IMR-90 (cell line): ENCODE measurements around the gene LCE1D. TPM values are rescaled to one million over a fixed set of nuclear protein-coding genes. Genes with fewer than 3 reads are reported as not detected.

Experiments
- ATAC-seq: fragments of 200-7000 bp; cut with Tn5 transposase; 2 replicates; pipeline ENCODE4 v1.9.1; 2020; ENCODE audit warnings: low read depth, mild to moderate bottlenecking, moderate library complexity
- BruUV-seq: library from RNA; stranded (reverse); fragments of 400-500 nt; replicated peaks from 2 replicates; lab custom pipeline; 2021; lab: Mats Ljungman, UMichigan
- CTCF ChIA-PET: fragments of 300-600 bp; formaldehyde crosslinking; extraction: SDS; loops from one replicate; lab custom pipeline; 2021; ENCODE audit warnings: antibody characterized with exemption; lab: Yijun Ruan, JAX
- POLR2A ChIA-PET: fragments of 300-600 bp; sonication (Branson Sonifier 250); formaldehyde crosslinking; loops from one replicate; lab custom pipeline; 2022; ENCODE audit warnings: antibody characterized with exemption; ENCODE audit not compliant: unreplicated experiment; lab: Charles Lee
- DNase-seq: peaks from one replicate; pipeline ENCODE4 v3.0.0; 2013
- H2AFZ ChIP-seq: replicated peaks from 2 replicates; pipeline ENCODE3; 2013; ENCODE audit warnings: low read length, mild to moderate bottlenecking; ENCODE audit not compliant: poor library complexity
- H2AK5ac ChIP-seq: 2 replicates; pipeline ENCODE4 v1.6.1; 2013; ENCODE audit warnings: low read depth, low read length, inconsistent platforms
- H2AK9ac ChIP-seq: replicated peaks from 2 replicates; pipeline ENCODE3; 2013; ENCODE audit warnings: mild to moderate bottlenecking, low read depth, low read length, moderate library complexity; ENCODE audit not compliant: poor library complexity
- H2BK120ac ChIP-seq: 2 replicates; pipeline ENCODE4 v1.6.1; 2013; ENCODE audit warnings: low read depth, low read length, inconsistent platforms
- H2BK15ac ChIP-seq: 3 replicates; pipeline ENCODE4 v1.6.1; 2013; ENCODE audit warnings: low read depth, low read length, inconsistent platforms
- H2BK20ac ChIP-seq: 2 replicates; pipeline ENCODE4 v1.6.1; 2013; ENCODE audit warnings: low read depth, mild to moderate bottlenecking, inconsistent platforms, low read length, moderate library complexity
- H2BK5ac ChIP-seq: 2 replicates; pipeline ENCODE4 v1.6.1; 2013; ENCODE audit warnings: mild to moderate bottlenecking, low read depth, low read length, inconsistent platforms; ENCODE audit not compliant: poor library complexity, severe bottlenecking
- H3K14ac ChIP-seq: replicated peaks from 2 replicates; pipeline ENCODE4 v1.6.1; 2013; ENCODE audit warnings: low read depth, low read length, inconsistent platforms
- H3K18ac ChIP-seq: 2 replicates; pipeline ENCODE4 v1.6.1; 2013; ENCODE audit warnings: low read depth, low read length, control low read depth
- H3K23ac ChIP-seq: 2 replicates; pipeline ENCODE4 v1.6.1; 2013; ENCODE audit warnings: low read depth, low read length, inconsistent platforms
- H3K27ac ChIP-seq: 2 replicates; pipeline ENCODE4 v1.5.1; 2013; ENCODE audit warnings: mild to moderate bottlenecking, control low read depth, low read length; ENCODE audit not compliant: insufficient read depth
- H3K27me3 ChIP-seq: 2 replicates; pipeline ENCODE4 v1.6.1; 2013; ENCODE audit warnings: low read length; ENCODE audit not compliant: control insufficient read depth, insufficient read depth
- H3K36me3 ChIP-seq: 2 replicates; pipeline ENCODE4 v1.6.1; 2013; ENCODE audit warnings: low read length, mixed read lengths; ENCODE audit not compliant: control insufficient read depth, insufficient read depth
- H3K4ac ChIP-seq: 2 replicates; pipeline ENCODE4 v1.6.1; 2013; ENCODE audit warnings: low read depth, low read length, inconsistent platforms
- H3K4me1 ChIP-seq: 2 replicates; pipeline ENCODE4 v1.6.1; 2013; ENCODE audit warnings: low read length, mixed read lengths; ENCODE audit not compliant: control insufficient read depth, insufficient read depth
- H3K4me2 ChIP-seq: 2 replicates; pipeline ENCODE4 v1.6.1; 2013; ENCODE audit warnings: low read depth, mild to moderate bottlenecking, control low read depth, low read length, moderate library complexity
- H3K4me3 ChIP-seq: 2 replicates; pipeline ENCODE4 v1.5.1; 2013; ENCODE audit warnings: low read depth, mild to moderate bottlenecking, control low read depth, low read length, moderate library complexity; ENCODE audit not compliant: insufficient read depth
- H3K56ac ChIP-seq: 2 replicates; pipeline ENCODE4 v1.6.1; 2013; ENCODE audit warnings: low read length, inconsistent platforms; ENCODE audit not compliant: insufficient read depth; ENCODE audit errors: extremely low read depth
- H3K79me1 ChIP-seq, 2 experiments: 2 replicates each; pipeline ENCODE4 v1.6.1; 2013; ENCODE audit warnings: low read length in 2 of 2, inconsistent platforms in 1 of 2, low read depth in 1 of 2
- H3K9ac ChIP-seq: 2 replicates; pipeline ENCODE4 v1.6.1; 2013; ENCODE audit warnings: low read depth, low read length, control low read depth
- H3K9me1 ChIP-seq: 2 replicates; pipeline ENCODE4 v1.6.1; 2013; ENCODE audit warnings: low read length, inconsistent platforms; ENCODE audit not compliant: insufficient read depth
- H3K9me3 ChIP-seq: 2 replicates; pipeline ENCODE4 v1.6.1; 2013; ENCODE audit warnings: low read length; ENCODE audit not compliant: control insufficient read depth, insufficient read depth
- H4K20me1 ChIP-seq: 2 replicates; pipeline ENCODE4 v1.6.1; 2013; ENCODE audit warnings: low read length, inconsistent platforms; ENCODE audit not compliant: insufficient read depth
- H4K5ac ChIP-seq: 2 replicates; pipeline ENCODE4 v1.6.1; 2013; ENCODE audit warnings: mild to moderate bottlenecking, low read depth, low read length, control low read depth
- H4K8ac ChIP-seq, 2 experiments: 2 replicates each; pipeline ENCODE4 v1.6.1; 2013; ENCODE audit warnings: low read depth in 2 of 2, low read length in 2 of 2, control low read depth in 1 of 2, inconsistent platforms in 1 of 2
- H4K91ac ChIP-seq: 2 replicates; pipeline ENCODE4 v1.6.1; 2013; ENCODE audit warnings: low read depth, low read length, inconsistent platforms; ENCODE audit not compliant: insufficient read depth
- BHLHE40 ChIP-seq: fragments of 150-350 bp; IDR thresholded peaks from 2 replicates; pipeline ENCODE4 v1.6.1; 2016; ENCODE audit warnings: mild to moderate bottlenecking, low read depth, low read length
- CEBPB ChIP-seq: IDR thresholded peaks from 2 replicates; pipeline ENCODE4 v1.6.1; 2012; ENCODE audit warnings: low read depth, low read length, improper control_type of control experiment
- CHD1 ChIP-seq: IDR thresholded peaks from 2 replicates; pipeline ENCODE4 v1.6.1; 2012; ENCODE audit warnings: low read depth, low read length, improper control_type of control experiment
- ELK1 ChIP-seq: fragments of 150-350 bp; IDR thresholded peaks from 2 replicates; pipeline ENCODE4 v1.6.1; 2016; ENCODE audit warnings: low read depth, mild to moderate bottlenecking, low read length, moderate library complexity, borderline replicate concordance
- FOS ChIP-seq: fragments of 150-350 bp; IDR thresholded peaks from 2 replicates; pipeline ENCODE4 v1.6.1; 2016; ENCODE audit warnings: low read depth, low read length
- MAFK ChIP-seq: IDR thresholded peaks from 2 replicates; pipeline ENCODE4 v1.6.1; 2012; ENCODE audit warnings: low read depth, low read length, improper control_type of control experiment
- MAZ ChIP-seq: IDR thresholded peaks from 2 replicates; pipeline ENCODE4 v1.6.1; 2012; ENCODE audit warnings: low read depth, mild to moderate bottlenecking, low read length, improper control_type of control experiment, moderate library complexity, borderline replicate concordance
- MXI1 ChIP-seq: IDR thresholded peaks from 2 replicates; pipeline ENCODE4 v1.6.1; 2012; ENCODE audit warnings: low read depth, mild to moderate bottlenecking, low read length, moderate library complexity, borderline replicate concordance
- NFE2L2 ChIP-seq: fragments of 150-350 bp; IDR thresholded peaks from 2 replicates; pipeline ENCODE4 v1.6.1; 2016; ENCODE audit warnings: low read depth, mild to moderate bottlenecking, low read length
- POLR2A ChIP-seq: IDR thresholded peaks from 2 replicates; pipeline ENCODE4 v1.6.1; 2012; ENCODE audit warnings: mild to moderate bottlenecking, low read depth, low read length
- RAD21 ChIP-seq: IDR thresholded peaks from 2 replicates; pipeline ENCODE4 v1.6.1; 2012; ENCODE audit warnings: low read length, improper control_type of control experiment
- RCOR1 ChIP-seq: IDR thresholded peaks from 2 replicates; pipeline ENCODE4 v1.6.1; 2012; ENCODE audit warnings: mild to moderate bottlenecking, low read length, improper control_type of control experiment; ENCODE audit not compliant: insufficient replicate concordance
- RFX5 ChIP-seq: IDR thresholded peaks from 2 replicates; pipeline ENCODE4 v1.8.0; 2012; ENCODE audit warnings: low read depth, mild to moderate bottlenecking, low read length, moderate library complexity
- SMC3 ChIP-seq: fragments of 150-350 bp; IDR thresholded peaks from 2 replicates; pipeline ENCODE4 v1.6.1; 2016; ENCODE audit warnings: low read depth, mild to moderate bottlenecking, antibody characterized with exemption, low read length, moderate library complexity
- USF2 ChIP-seq: fragments of 150-350 bp; IDR thresholded peaks from 2 replicates; pipeline ENCODE4 v1.6.1; 2017; ENCODE audit warnings: mild to moderate bottlenecking, antibody characterized with exemption, low read length, low read depth
- WGBS, 2 experiments: methylation state at CpG; one replicate each; pipeline versions ENCODE4 v1.1.5 to v1.1.7; 2013; ENCODE audit warnings: missing lambda C conversion rate in 2 of 2; ENCODE audit not compliant: insufficient read length in 1 of 2; ENCODE audit errors: extremely low coverage in 2 of 2; 5-methylcytosine and 5-hydroxymethylcytosine counted together
- dilution Hi-C: fragments of 300-500 bp; cut with HindIII; formaldehyde crosslinking; loops from one replicate; pipeline ENCODE4 v1.14.3; 2018; ENCODE audit warnings: low sequenced_read_pairs; ENCODE audit not compliant: unreplicated experiment
- in situ Hi-C: fragments of 300-500 bp; cut with MboI; formaldehyde crosslinking; loops from 3 replicates; pipeline ENCODE4 v1.14.3; 2019; ENCODE audit warnings: low sequenced_read_pairs, inconsistent platforms, mixed read lengths
- intact Hi-C: fragments of 100-400 bp; cut with micrococcal nuclease; formaldehyde crosslinking; loops from 2 replicates; pipeline ENCODE4 v1.10.0; 2022
- polyA plus RNA-seq, 3 experiments: library from polyadenylated mRNA; depleted of rRNA; stranded (reverse); fragments of >200 nt; gene quantifications; 2 replicates each; pipeline ENCODE4 v1.2.3, GENCODE V29; 2012; ENCODE audit warnings: low replicate concordance in 1 of 3
- total RNA-seq: library from RNA; depleted of rRNA; stranded (reverse); fragments of >200 nt; gene quantifications from 2 replicates; pipeline ENCODE4 v1.2.3, GENCODE V29; 2012
- TF ChIP-seq, protein P1 (sequence below): conservative IDR thresholded peaks from 2 replicates; pipeline ENCODE4 v1.5.1; 2012; ENCODE audit warnings: mild to moderate bottlenecking, low read depth, low read length, improper control_type of control experiment

LCE1D gene
- total and polyA plus RNA-seq, 2 of the 4 experiments (the other 2 are of a cell fraction): not detected

DNA sequence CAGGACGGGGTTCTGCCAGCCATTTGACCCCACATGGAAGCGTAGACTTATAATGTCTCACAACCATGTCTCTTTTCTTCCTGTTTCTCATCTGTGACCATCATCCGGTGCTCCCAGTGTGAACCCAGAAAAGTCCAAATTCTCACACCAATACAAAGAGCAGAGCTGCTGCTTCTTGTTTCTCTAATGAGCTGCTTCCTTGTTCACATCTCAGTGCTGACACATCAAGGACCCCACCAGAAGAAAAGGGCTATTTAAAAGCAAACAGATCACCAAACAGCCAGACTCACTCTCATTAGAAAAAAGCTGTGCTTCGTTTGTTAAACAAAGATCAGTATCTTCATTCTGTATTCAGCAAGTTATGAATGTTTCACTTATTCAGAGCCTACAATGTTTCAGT lies 835 bp upstream of the LCE1D start:
- Histone ChIP-seq H2BK5ac (no peak overlapping the region), H3K79me1 (no peaks in the 10 kb centered on the region), H3K27ac (no peak overlapping the region), H4K91ac (no peak overlapping the region), H3K23ac (no peak overlapping the region), H3K4me3 (no peak overlapping the region), H2AK9ac (no peak overlapping the region), H3K4me2 (no peak overlapping the region), H3K4me1 (no peaks in the 10 kb centered on the region), H3K9ac (no peak overlapping the region), H3K18ac (no peak overlapping the region), H4K5ac (no peak overlapping the region), H2AK5ac (no peak overlapping the region), H3K56ac (no peak overlapping the region), H4K20me1 (no peaks in the 10 kb centered on the region), H3K27me3 (no peaks in the 10 kb centered on the region), H2BK20ac (no peak overlapping the region), H3K9me3 (no peaks in the 10 kb centered on the region; the same call in 1 of the 2 replicates), H2BK120ac (no peak overlapping the region), H3K36me3 (no peaks in the 10 kb centered on the region), H3K4ac (no peak overlapping the region), H2AFZ (no peak overlapping the region), H4K8ac (no peak overlapping the region), H3K14ac (no peak overlapping the region), H3K9me1 (no peaks in the 10 kb centered on the region), H2BK15ac (no peak overlapping the region)
- 10% methylated on average over 2 of the region's 4 CpGs; no CpG with 5 or more reads in 1 of the 2 experiments for WGBS, 2 experiments
- no peak for TF ChIP-seq RCOR1
- TF ChIP-seq FOS: no peak
- TF ChIP-seq USF2: no peak
- no peak for TF ChIP-seq SMC3
- TF ChIP-seq BHLHE40: no peak
- TF ChIP-seq RFX5: no peak
- TF ChIP-seq MXI1: no peak
- TF ChIP-seq NFE2L2: no peak
- TF ChIP-seq POLR2A: no peak
- no peak for TF ChIP-seq CEBPB
- no peak for TF ChIP-seq MAFK
- TF ChIP-seq RAD21: no peak
- no peak for TF ChIP-seq MAZ
- no peak for TF ChIP-seq CHD1
- TF ChIP-seq, protein P1, sequence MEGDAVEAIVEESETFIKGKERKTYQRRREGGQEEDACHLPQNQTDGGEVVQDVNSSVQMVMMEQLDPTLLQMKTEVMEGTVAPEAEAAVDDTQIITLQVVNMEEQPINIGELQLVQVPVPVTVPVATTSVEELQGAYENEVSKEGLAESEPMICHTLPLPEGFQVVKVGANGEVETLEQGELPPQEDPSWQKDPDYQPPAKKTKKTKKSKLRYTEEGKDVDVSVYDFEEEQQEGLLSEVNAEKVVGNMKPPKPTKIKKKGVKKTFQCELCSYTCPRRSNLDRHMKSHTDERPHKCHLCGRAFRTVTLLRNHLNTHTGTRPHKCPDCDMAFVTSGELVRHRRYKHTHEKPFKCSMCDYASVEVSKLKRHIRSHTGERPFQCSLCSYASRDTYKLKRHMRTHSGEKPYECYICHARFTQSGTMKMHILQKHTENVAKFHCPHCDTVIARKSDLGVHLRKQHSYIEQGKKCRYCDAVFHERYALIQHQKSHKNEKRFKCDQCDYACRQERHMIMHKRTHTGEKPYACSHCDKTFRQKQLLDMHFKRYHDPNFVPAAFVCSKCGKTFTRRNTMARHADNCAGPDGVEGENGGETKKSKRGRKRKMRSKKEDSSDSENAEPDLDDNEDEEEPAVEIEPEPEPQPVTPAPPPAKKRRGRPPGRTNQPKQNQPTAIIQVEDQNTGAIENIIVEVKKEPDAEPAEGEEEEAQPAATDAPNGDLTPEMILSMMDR: no peak
- no peak for TF ChIP-seq ELK1
- no peak for DNase-seq
- dilution Hi-C loops (no loop called here), intact Hi-C loops (no loop called here), in situ Hi-C loops (no loop called here)
- ChIA-PET CTCF (no interaction called here), POLR2A (no interaction called here)
- no TSS peak for BruUV-seq
- ATAC-seq: no peak
